SU-DHL-6 (cell line): ENCODE results near the gene FSHB.

Source experiments
- H2AFZ ChIP-seq: fragments of 200-600 bp; sonication (generic); 2 replicates; pipeline ENCODE4 v1.6.1; 2014; ENCODE audit warnings: low read depth, mild to moderate bottlenecking, moderate library complexity, mixed read lengths, antibody characterized with exemption, low read length; ENCODE audit not compliant: severe bottlenecking
- H3F3A ChIP-seq: fragments of 200-600 bp; shearing (Covaris generic); 2 replicates; pipeline ENCODE4 v1.6.0; 2016; ENCODE audit warnings: antibody characterized with exemption, mild to moderate bottlenecking; ENCODE audit not compliant: insufficient read depth
- H3K27ac ChIP-seq: fragments of 200-600 bp; sonication (generic); 2 replicates; pipeline ENCODE4 v1.5.1; 2016; ENCODE audit warnings: low read depth, mild to moderate bottlenecking, low read length, moderate library complexity, mixed read lengths
- H3K27me3 ChIP-seq: fragments of 200-600 bp; sonication (generic), shearing (Covaris generic); 2 replicates; pipeline ENCODE4 v1.6.0; 2014; ENCODE audit warnings: mild to moderate bottlenecking, low read length
- H3K36me3 ChIP-seq: fragments of 200-600 bp; sonication (generic); 2 replicates; pipeline ENCODE4 v1.6.1; 2014; ENCODE audit warnings: mild to moderate bottlenecking, low read length, mixed read lengths
- H3K4me2 ChIP-seq: fragments of 300-600, 200-600 bp; shearing (Covaris generic), sonication (generic); 2 replicates; pipeline ENCODE4 v1.6.0; 2014; ENCODE audit warnings: low read length, low read depth, mild to moderate bottlenecking; ENCODE audit not compliant: poor library complexity, severe bottlenecking
- H3K4me3 ChIP-seq: fragments of 200-600 bp; sonication (generic); 2 replicates; pipeline ENCODE4 v1.5.1; 2014; ENCODE audit warnings: antibody characterized with exemption, low read length, mild to moderate bottlenecking, mixed read lengths; ENCODE audit not compliant: insufficient read depth, poor library complexity, severe bottlenecking
- H3K79me2 ChIP-seq: fragments of 200-600 bp; sonication (generic); 2 replicates; pipeline ENCODE4 v1.6.1; 2014; ENCODE audit warnings: mild to moderate bottlenecking, low read length, moderate library complexity; ENCODE audit not compliant: insufficient read depth
- H3K9ac ChIP-seq: fragments of 200-600 bp; sonication (generic); 2 replicates; pipeline ENCODE4 v1.7.0; 2014; ENCODE audit warnings: mild to moderate bottlenecking, low read length
- H3K9me2 ChIP-seq: fragments of 200-600 bp; sonication (generic); replicated peaks from 2 replicates; pipeline ENCODE4 v1.6.1; 2014; ENCODE audit warnings: low read length; ENCODE audit not compliant: insufficient read depth
- H3K9me3 ChIP-seq: fragments of 200-600 bp; sonication (generic); 2 replicates; pipeline ENCODE4 v1.6.1; 2014; ENCODE audit warnings: low read length, mixed read lengths; ENCODE audit not compliant: insufficient read depth
- H4K20me1 ChIP-seq: fragments of 200-600 bp; sonication (generic); 2 replicates; pipeline ENCODE4 v1.6.1; 2014; ENCODE audit warnings: low read depth, mild to moderate bottlenecking, antibody characterized with exemption, low read length, moderate library complexity, mixed read lengths
- CTCF ChIP-seq: fragments of 200-600 bp; sonication (generic); IDR thresholded peaks from one replicate; pipeline ENCODE4 v1.5.1; 2017; ENCODE audit warnings: antibody characterized with exemption, mild to moderate bottlenecking, low read length, moderate library complexity; ENCODE audit not compliant: insufficient read depth, poor library complexity, severe bottlenecking

The FSHB gene

GRCh38 chr11:30282289-30282631, 51.4 kb downstream of the FSHB start:
- Histone ChIP-seq H3K4me2 (no peak overlapping the region), H4K20me1 (no peaks in the 10 kb centered on the region), H3F3A (no peaks in the 10 kb centered on the region), H3K9me3 (no peaks in the 10 kb centered on the region), H3K27ac (no peak overlapping the region), H3K36me3 (no peaks in the 10 kb centered on the region), H3K9me2 (no peaks in the 10 kb centered on the region), H3K27me3 (no peaks in the 10 kb centered on the region), H3K4me3 (no peak overlapping the region), H3K9ac (no peak overlapping the region), H2AFZ (no peak overlapping the region), H3K79me2 (no peaks in the 10 kb centered on the region)
- no peak for TF ChIP-seq CTCF
